ENCODE measurements around the gene ENO2.

The ENO2 gene

DNA sequence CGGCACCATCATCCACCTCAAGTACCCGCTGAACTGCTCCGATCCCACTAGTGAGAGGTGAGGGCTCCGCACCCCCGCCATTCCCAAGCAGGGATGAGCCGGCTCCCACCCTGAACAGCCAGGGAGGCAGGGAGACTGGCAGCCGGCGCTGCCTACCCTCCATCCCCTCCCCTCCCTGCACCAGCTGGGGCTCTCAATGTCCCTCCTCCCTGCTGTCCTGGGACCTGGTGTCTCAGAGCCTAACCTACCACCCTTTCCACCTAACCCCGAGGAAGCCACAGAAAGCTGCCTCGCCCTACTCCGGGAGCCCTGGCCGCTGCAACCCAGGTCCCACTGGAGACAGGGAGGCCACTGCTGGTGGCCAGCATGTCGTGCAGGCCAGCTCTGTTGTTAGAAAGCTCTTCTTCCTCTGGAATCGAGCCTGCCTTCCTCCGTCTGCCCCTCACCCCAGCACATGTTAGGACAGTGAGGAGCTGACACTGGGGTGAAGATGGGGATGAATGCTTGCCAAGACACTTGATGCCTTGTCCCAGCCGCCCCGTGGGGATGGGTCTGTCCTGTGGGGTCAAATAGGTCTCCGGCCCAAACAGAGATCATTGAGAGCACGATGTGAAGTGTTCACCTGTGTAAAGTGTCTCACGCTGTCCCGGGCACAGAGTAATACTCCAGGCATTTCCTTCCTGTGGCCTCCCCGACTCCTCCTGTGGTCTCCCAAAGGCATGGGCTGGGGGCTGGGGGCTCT is 37.9 kb downstream of the ENO2 start:
- TF ChIP-seq, protein P1, sequence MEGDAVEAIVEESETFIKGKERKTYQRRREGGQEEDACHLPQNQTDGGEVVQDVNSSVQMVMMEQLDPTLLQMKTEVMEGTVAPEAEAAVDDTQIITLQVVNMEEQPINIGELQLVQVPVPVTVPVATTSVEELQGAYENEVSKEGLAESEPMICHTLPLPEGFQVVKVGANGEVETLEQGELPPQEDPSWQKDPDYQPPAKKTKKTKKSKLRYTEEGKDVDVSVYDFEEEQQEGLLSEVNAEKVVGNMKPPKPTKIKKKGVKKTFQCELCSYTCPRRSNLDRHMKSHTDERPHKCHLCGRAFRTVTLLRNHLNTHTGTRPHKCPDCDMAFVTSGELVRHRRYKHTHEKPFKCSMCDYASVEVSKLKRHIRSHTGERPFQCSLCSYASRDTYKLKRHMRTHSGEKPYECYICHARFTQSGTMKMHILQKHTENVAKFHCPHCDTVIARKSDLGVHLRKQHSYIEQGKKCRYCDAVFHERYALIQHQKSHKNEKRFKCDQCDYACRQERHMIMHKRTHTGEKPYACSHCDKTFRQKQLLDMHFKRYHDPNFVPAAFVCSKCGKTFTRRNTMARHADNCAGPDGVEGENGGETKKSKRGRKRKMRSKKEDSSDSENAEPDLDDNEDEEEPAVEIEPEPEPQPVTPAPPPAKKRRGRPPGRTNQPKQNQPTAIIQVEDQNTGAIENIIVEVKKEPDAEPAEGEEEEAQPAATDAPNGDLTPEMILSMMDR (conservative IDR thresholded peaks at IDR 0.05; ENCODE audit: low read depth): no peak
- ChIA-PET CTCF (interaction anchor here (0.6 to 1.3 kb wide), 3 partner anchors 9 to 61 kb away, joined by 3 to 5 read pairs (median 5); no protein-coding TSS in a partner anchor), POLR2A (ENCODE audit: low non-redundant PET) (interaction anchor here (0.7 kb wide), 1 partner anchor 81 kb away, joined by 3 read pairs; no protein-coding TSS in a partner anchor)
- no peak for DNase-seq (ENCODE audit: low spot score)
- H3K27ac ChIP-seq: no peak overlapping the region

- CTCF ChIA-PET: interaction anchor here (1.3 kb wide), 1 partner anchor 9 kb away, joined by 5 read pairs; no protein-coding TSS in a partner anchor
- POLR2A ChIA-PET (ENCODE audit: low non-redundant PET): interaction anchor here (0.7 kb wide), 1 partner anchor 81 kb away, joined by 3 read pairs; no protein-coding TSS in a partner anchor
- H3K27ac ChIP-seq: no peak overlapping the region
- TF ChIP-seq, protein P1 (conservative IDR thresholded peaks at IDR 0.05; ENCODE audit: low read depth): no peak
- no peak for DNase-seq (ENCODE audit: low spot score)
Observed at GRCh38 chr12:6952863-6953441, 38.6 kb downstream of the ENO2 start.

DNA sequence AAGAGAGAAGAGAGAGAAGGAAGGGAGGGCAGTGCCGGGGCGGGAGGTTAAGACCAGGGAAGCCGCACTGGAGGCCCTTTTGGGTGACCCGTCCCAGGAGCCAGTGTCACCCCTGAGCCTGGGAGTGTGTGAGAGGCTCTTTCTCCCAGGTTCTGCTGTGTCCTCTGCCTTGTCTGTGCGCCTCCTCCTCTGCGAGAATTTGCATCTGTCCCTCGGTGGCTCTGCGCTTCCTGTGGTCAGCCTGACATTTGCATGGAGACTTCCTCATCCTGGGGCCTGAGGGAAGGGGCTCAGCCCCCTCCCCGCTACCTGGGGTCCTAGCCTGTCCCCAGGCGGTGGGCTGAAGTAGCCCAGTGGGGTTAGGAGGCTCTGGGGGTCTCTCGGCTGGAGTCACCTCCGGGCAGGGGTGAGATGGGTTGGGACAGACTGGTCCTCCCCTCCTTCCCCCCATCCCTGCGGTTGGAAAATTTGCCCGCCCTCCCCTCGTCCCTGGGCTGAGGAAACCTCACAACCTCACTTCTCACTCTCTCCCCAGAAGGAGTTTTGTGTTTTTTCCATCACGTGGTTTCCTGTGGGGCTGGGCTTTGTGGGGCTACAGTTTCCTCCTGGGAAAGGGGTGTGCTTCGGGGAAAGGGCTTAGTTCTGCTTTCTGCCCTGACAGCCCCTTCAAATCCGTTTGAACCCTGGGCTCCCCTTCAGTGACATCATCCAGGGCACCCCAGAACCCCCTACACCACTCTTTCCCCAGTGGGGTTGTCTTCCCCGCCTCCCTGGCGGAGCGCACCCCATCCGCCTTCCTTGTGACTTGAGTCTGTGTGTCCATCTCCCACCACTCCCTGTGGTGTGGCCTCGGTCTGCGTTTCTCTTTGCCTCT is 39.3 kb downstream of the ENO2 start:
- no peak overlapping the region for H3K27ac ChIP-seq
- DNase-seq (ENCODE audit: low spot score): no peak
- TF ChIP-seq, protein P1 (conservative IDR thresholded peaks at IDR 0.05; ENCODE audit: low read depth): no peak
- ChIA-PET POLR2A (ENCODE audit: low non-redundant PET) (interaction anchor here (0.6 kb wide), 1 partner anchor 8 kb away, joined by 3 read pairs; no protein-coding TSS in a partner anchor), CTCF (interaction anchor here (1.2 kb wide), 1 partner anchor 11 kb away, joined by 3 read pairs; no protein-coding TSS in a partner anchor)

- H3K27ac ChIP-seq: no peak overlapping the region
- DNase-seq (ENCODE audit: low spot score): no peak
- TF ChIP-seq, protein P1 (conservative IDR thresholded peaks at IDR 0.05; ENCODE audit: low read depth): no peak
- ChIA-PET POLR2A (ENCODE audit: low non-redundant PET) (interaction anchor here (0.6 kb wide), 1 partner anchor 9 kb away, joined by 3 read pairs; no protein-coding TSS in a partner anchor), CTCF (interaction anchor here (0.6 to 1.2 kb wide), 3 partner anchors 10 to 159 kb away, joined by 3 to 4 read pairs (median 3); no protein-coding TSS in a partner anchor)
Observed at GRCh38 chr12:6954316-6955107, 40.1 kb downstream of the ENO2 start.

DNA sequence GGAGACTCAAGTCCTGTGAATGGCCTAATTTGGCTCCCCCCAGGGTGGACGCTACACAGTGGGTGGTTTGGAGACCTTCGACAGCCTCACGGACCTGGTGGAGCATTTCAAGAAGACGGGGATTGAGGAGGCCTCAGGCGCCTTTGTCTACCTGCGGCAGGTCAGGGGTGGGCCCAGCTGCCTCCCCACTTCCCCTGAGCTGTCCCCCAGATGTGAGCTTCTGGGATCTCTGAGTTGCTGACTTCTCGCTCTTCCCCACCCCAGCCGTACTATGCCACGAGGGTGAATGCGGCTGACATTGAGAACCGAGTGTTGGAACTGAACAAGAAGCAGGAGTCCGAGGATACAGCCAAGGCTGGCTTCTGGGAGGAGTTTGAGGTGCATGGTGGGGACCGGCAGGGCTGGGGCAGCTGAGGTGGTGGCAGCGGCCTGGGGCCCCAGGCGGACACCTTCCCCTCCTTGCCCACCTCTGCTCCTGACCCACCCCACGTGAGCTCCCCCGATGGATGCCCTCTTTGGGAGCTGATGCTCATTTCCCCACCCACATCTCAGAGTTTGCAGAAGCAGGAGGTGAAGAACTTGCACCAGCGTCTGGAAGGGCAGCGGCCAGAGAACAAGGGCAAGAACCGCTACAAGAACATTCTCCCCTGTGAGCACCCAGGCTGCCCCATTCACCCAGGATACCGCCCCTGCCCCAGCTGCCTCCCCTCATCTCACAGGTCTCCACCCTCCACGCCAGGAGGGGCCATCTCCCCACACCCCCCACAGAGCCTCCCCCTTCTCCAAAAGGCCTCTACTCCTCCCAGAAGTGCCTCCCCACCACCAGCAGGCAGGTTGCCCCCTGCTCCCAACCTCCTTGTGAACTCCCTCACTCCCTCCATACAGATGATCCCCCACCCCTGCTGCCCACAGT is 41.0 kb downstream of the ENO2 start:
- no peak for DNase-seq (ENCODE audit: low spot score)
- ChIA-PET CTCF (no interaction called here), POLR2A (ENCODE audit: low non-redundant PET) (no interaction called here)
- TF ChIP-seq, protein P1 (conservative IDR thresholded peaks at IDR 0.05; ENCODE audit: low read depth): no peak
- H3K27ac ChIP-seq: no peak overlapping the region
